KMS-11 (cell line): Measurements from ENCODE around the gene FAM193A.
"Not testable (repeated sequence)": the region's sequence is repeated elsewhere in the genome, so short reads cannot be mapped to it uniquely, and the experiment has no call there.

Experiments
- H2AFZ ChIP-seq: fragments of 200-600 bp; sonication (generic); 2 replicates; pipeline ENCODE4 v1.6.1; 2016; ENCODE audit warnings: antibody characterized with exemption, mixed run types, low read depth
- H3K27ac ChIP-seq: fragments of 200-600 bp; sonication (generic); 2 replicates; pipeline ENCODE4 v1.6.1; 2016; ENCODE audit warnings: mild to moderate bottlenecking, mixed run types
- H3K27me3 ChIP-seq: fragments of 200-600 bp; sonication (generic); 2 replicates; pipeline ENCODE4 v1.6.1; 2017; ENCODE audit warnings: mild to moderate bottlenecking, low read depth, mixed run types, moderate library complexity; ENCODE audit not compliant: insufficient read depth
- H3K36me3 ChIP-seq: fragments of 200-600 bp; sonication (generic); 2 replicates; pipeline ENCODE4 v1.6.1; 2017; ENCODE audit warnings: mild to moderate bottlenecking, mixed run types; ENCODE audit not compliant: insufficient read depth
- H3K4me1 ChIP-seq: fragments of 200-600 bp; sonication (generic); 2 replicates; pipeline ENCODE4 v1.6.1; 2016; ENCODE audit warnings: mild to moderate bottlenecking, low read depth, mixed run types; ENCODE audit not compliant: poor library complexity, severe bottlenecking
- H3K4me2 ChIP-seq: fragments of 200-600 bp; sonication (generic); 2 replicates; pipeline ENCODE4 v1.7.0; 2016; ENCODE audit warnings: mild to moderate bottlenecking, mixed run types
- H3K4me3 ChIP-seq: fragments of 200-600 bp; sonication (generic); IDR thresholded peaks from 2 replicates; pipeline ENCODE4 v1.6.1; 2017; ENCODE audit warnings: low read depth, low read length, mixed read lengths; ENCODE audit not compliant: insufficient read depth
- H3K79me2 ChIP-seq: fragments of 200-600 bp; sonication (generic); 2 replicates; pipeline ENCODE4 v1.6.1; 2016; ENCODE audit warnings: low read depth, mixed run types; ENCODE audit not compliant: insufficient read depth
- H3K9ac ChIP-seq: fragments of 200-600 bp; sonication (generic); 2 replicates; pipeline ENCODE4 v1.6.1; 2016; ENCODE audit warnings: mild to moderate bottlenecking, mixed run types
- H4K20me1 ChIP-seq: fragments of 200-600 bp; sonication (generic); 2 replicates; pipeline ENCODE4 v1.6.1; 2016; ENCODE audit warnings: mild to moderate bottlenecking, mixed run types; ENCODE audit not compliant: insufficient read depth
- CTCF ChIP-seq: fragments of 200-600 bp; sonication (generic); conservative IDR thresholded peaks from 2 replicates; pipeline ENCODE4 v1.6.1; 2017; ENCODE audit warnings: low read depth, mild to moderate bottlenecking, antibody characterized with exemption, low read length, moderate library complexity, mixed read lengths

FAM193A gene

GRCh38 chr4:2673157-2673556 lies 136.7 kb downstream of the FAM193A start:
- H3K36me3 ChIP-seq, result no peaks in the 10 kb centered on the region
- H4K20me1 ChIP-seq, result no peaks in the 10 kb centered on the region
- no peak overlapping the region for H3K27ac ChIP-seq
- H3K9ac ChIP-seq, result no peak overlapping the region
- H3K4me2 ChIP-seq, result no peak overlapping the region
- H2AFZ ChIP-seq, result no peak overlapping the region
- H3K4me3 ChIP-seq, result no peak overlapping the region
- no peaks in the 10 kb centered on the region for H3K27me3 ChIP-seq
- no peaks in the 10 kb centered on the region for H3K79me2 ChIP-seq
- TF ChIP-seq CTCF, result no peak
- H3K4me1 ChIP-seq, result no peaks in the 10 kb centered on the region

GRCh38 chr4:2679762-2680161 lies 143.3 kb downstream of the FAM193A start:
- not testable (repeated sequence) for H3K79me2 ChIP-seq, H3K4me3 ChIP-seq, H3K4me1 ChIP-seq, H3K4me2 ChIP-seq, H3K36me3 ChIP-seq, H3K27ac ChIP-seq, H2AFZ ChIP-seq, H4K20me1 ChIP-seq, H3K9ac ChIP-seq, H3K27me3 ChIP-seq

GRCh38 chr4:2684486-2684885 lies 148.0 kb downstream of the FAM193A start:
- H3K27me3 ChIP-seq, result no peaks in the 10 kb centered on the region
- no peaks in the 10 kb centered on the region for H3K36me3 ChIP-seq

GRCh38 chr4:2685541-2685940 lies 149.1 kb downstream of the FAM193A start:
- Histone ChIP-seq H4K20me1 (no peaks in the 10 kb centered on the region), H3K4me2 (no peak overlapping the region), H3K9ac (no peak overlapping the region), H3K4me3 (no peak overlapping the region), H3K27me3 (no peaks in the 10 kb centered on the region), H2AFZ (no peak overlapping the region), H3K27ac (no peak overlapping the region), H3K36me3 (no peaks in the 10 kb centered on the region), H3K4me1 (no peaks in the 10 kb centered on the region), H3K79me2 (no peaks in the 10 kb centered on the region)
- no peak for TF ChIP-seq CTCF

More at GRCh38 chr4:2684486-2684885, 148.0 kb downstream of the FAM193A start:
- H3K27ac ChIP-seq, result no peak overlapping the region
- H2AFZ ChIP-seq, result no peak overlapping the region
- H3K9ac ChIP-seq, result no peak overlapping the region
- TF ChIP-seq CTCF, result no peak
- H4K20me1 ChIP-seq, result no peaks in the 10 kb centered on the region
- no peaks in the 10 kb centered on the region for H3K4me1 ChIP-seq
- no peaks in the 10 kb centered on the region for H3K79me2 ChIP-seq
- H3K4me3 ChIP-seq, result no peak overlapping the region
- H3K4me2 ChIP-seq, result no peak overlapping the region

GRCh38 chr4:2686379-2687265 lies 150.2 kb downstream of the FAM193A start:
- Histone ChIP-seq H2AFZ (no peak overlapping the region), H3K36me3 (no peaks in the 10 kb centered on the region), H3K4me1 (no peaks in the 10 kb centered on the region), H4K20me1 (no peaks in the 10 kb centered on the region), H3K27ac (no peak overlapping the region), H3K4me2 (no peak overlapping the region), H3K27me3 (no peaks in the 10 kb centered on the region), H3K9ac (no peak overlapping the region), H3K4me3 (no peak overlapping the region), H3K79me2 (no peaks in the 10 kb centered on the region)
- no peak for TF ChIP-seq CTCF
